H9 (cell line): ENCODE data around the gene FLT1. TPM values are rescaled to one million over a fixed set of nuclear protein-coding genes. Genes with fewer than 3 reads are reported as not detected.

Experiments used
- DNase-seq: peaks from one replicate; pipeline ENCODE4 v3.0.0-alpha.2; 2017
- H2AFZ ChIP-seq: one replicate; pipeline ENCODE4 v1.6.1; 2013; ENCODE audit warnings: mild to moderate bottlenecking, low read length, control low read depth, moderate library complexity
- H2AK5ac ChIP-seq: 2 replicates; pipeline ENCODE4 v1.6.1; 2013; ENCODE audit warnings: low read length, control low read depth, mixed read lengths; ENCODE audit not compliant: insufficient read length
- H2BK120ac ChIP-seq: one replicate; pipeline ENCODE4 v1.6.1; 2013; ENCODE audit warnings: low read depth, mild to moderate bottlenecking, low read length, control low read depth, inconsistent platforms; ENCODE audit not compliant: poor library complexity, severe bottlenecking
- H2BK12ac ChIP-seq: 2 replicates; pipeline ENCODE4 v1.6.1; 2013; ENCODE audit warnings: low read length, control low read depth, mixed read lengths, low read depth; ENCODE audit not compliant: insufficient read length
- H2BK15ac ChIP-seq: 2 replicates; pipeline ENCODE4 v1.6.1; 2013; ENCODE audit warnings: low read depth, low read length, control low read depth
- H2BK20ac ChIP-seq: one replicate; pipeline ENCODE4 v1.6.1; 2013; ENCODE audit warnings: low read depth, mild to moderate bottlenecking, low read length, control low read depth, inconsistent platforms; ENCODE audit not compliant: poor library complexity, severe bottlenecking
- H2BK5ac ChIP-seq: 2 replicates; pipeline ENCODE4 v1.6.1; 2013; ENCODE audit warnings: low read length, control low read depth, mixed read lengths; ENCODE audit not compliant: insufficient read length
- H3K14ac ChIP-seq: 2 replicates; pipeline ENCODE4 v1.6.1; 2013; ENCODE audit warnings: low read length, control low read depth; ENCODE audit not compliant: insufficient read depth
- H3K18ac ChIP-seq: 2 replicates; pipeline ENCODE4 v1.6.1; 2013; ENCODE audit warnings: low read depth, mild to moderate bottlenecking, mixed read lengths, low read length, control low read depth; ENCODE audit not compliant: insufficient read length
- H3K23ac ChIP-seq: 2 replicates; pipeline ENCODE4 v1.6.1; 2013; ENCODE audit warnings: low read length, control low read depth, mixed read lengths, low read depth; ENCODE audit not compliant: insufficient read length
- H3K23me2 ChIP-seq: 2 replicates; pipeline ENCODE4 v1.6.1; 2013; ENCODE audit warnings: low read depth, mild to moderate bottlenecking, mixed read lengths, low read length, control low read depth; ENCODE audit not compliant: insufficient read length, poor library complexity, severe bottlenecking
- H3K27ac ChIP-seq: 2 replicates; pipeline ENCODE4 v1.5.1; 2013; ENCODE audit warnings: low read length, control low read depth, mixed read lengths, low read depth; ENCODE audit not compliant: insufficient read length
- H3K27me3 ChIP-seq: 2 replicates; pipeline ENCODE4 v1.6.1; 2013; ENCODE audit warnings: low read length, control low read depth, inconsistent platforms; ENCODE audit not compliant: insufficient read depth
- H3K4ac ChIP-seq: 2 replicates; pipeline ENCODE4 v1.6.1; 2013; ENCODE audit warnings: low read depth, mild to moderate bottlenecking, control low read depth, inconsistent platforms, low read length, moderate library complexity
- H3K4me1 ChIP-seq: 2 replicates; pipeline ENCODE4 v1.6.1; 2013; ENCODE audit warnings: low read length, control low read depth, inconsistent platforms; ENCODE audit not compliant: insufficient read depth
- H3K4me2 ChIP-seq: 2 replicates; pipeline ENCODE4 v1.6.1; 2013; ENCODE audit warnings: low read length, control low read depth, mixed read lengths; ENCODE audit not compliant: insufficient read length, insufficient read depth
- H3K56ac ChIP-seq: 2 replicates; pipeline ENCODE4 v1.6.1; 2013; ENCODE audit warnings: low read depth, mild to moderate bottlenecking, mixed read lengths, low read length, control low read depth; ENCODE audit not compliant: insufficient read length
- H3K79me1 ChIP-seq: 2 replicates; pipeline ENCODE4 v1.6.1; 2013; ENCODE audit warnings: low read depth, mild to moderate bottlenecking, moderate library complexity, low read length, control low read depth, inconsistent platforms; ENCODE audit not compliant: insufficient read depth, poor library complexity, severe bottlenecking
- H3K79me2 ChIP-seq: 2 replicates; pipeline ENCODE4 v1.6.1; 2013; ENCODE audit warnings: low read length, control low read depth, inconsistent platforms; ENCODE audit not compliant: insufficient read depth
- H3K9ac ChIP-seq: 2 replicates; pipeline ENCODE4 v1.6.1; 2013; ENCODE audit warnings: low read length, control low read depth, mixed read lengths; ENCODE audit not compliant: insufficient read length; ENCODE audit errors: extremely low read depth
- H3K9me3 ChIP-seq: one replicate; pipeline ENCODE4 v1.6.1; 2013; ENCODE audit warnings: low read depth, low read length, inconsistent platforms; ENCODE audit not compliant: control insufficient read depth
- H3T11ph ChIP-seq: one replicate; pipeline ENCODE4 v1.6.1; 2013; ENCODE audit warnings: mild to moderate bottlenecking, low read length, control low read depth, inconsistent platforms
- H4K20me1 ChIP-seq: one replicate; pipeline ENCODE4 v1.6.1; 2013; ENCODE audit not compliant: control insufficient read depth, insufficient read length, insufficient read depth
- H4K5ac ChIP-seq: 2 replicates; pipeline ENCODE4 v1.6.1; 2013; ENCODE audit warnings: low read depth, mild to moderate bottlenecking, mixed read lengths, low read length, control low read depth; ENCODE audit not compliant: insufficient read length
- H4K8ac ChIP-seq: replicated peaks from 2 replicates; pipeline ENCODE4 v1.6.1; 2013; ENCODE audit warnings: low read length, control low read depth, mixed read lengths, low read depth; ENCODE audit not compliant: insufficient read length
- H4K91ac ChIP-seq: 2 replicates; pipeline ENCODE4 v1.6.1; 2013; ENCODE audit warnings: low read depth, mild to moderate bottlenecking, moderate library complexity, mixed read lengths, low read length, control low read depth; ENCODE audit not compliant: insufficient read length
- H3K27ac Mint-ChIP-seq, 3 experiments: 2 replicates in 2 of 3; 3 replicates in 1 of 3; pipeline ENCODE4 v1.8.0; 2020 to 2021; ENCODE audit warnings: mixed read lengths in 3 of 3, mild to moderate bottlenecking in 1 of 3, moderate library complexity in 1 of 3
- H3K27me3 Mint-ChIP-seq: 2 replicates; pipeline ENCODE4 v1.8.0; 2021; ENCODE audit warnings: low read depth, mild to moderate bottlenecking, moderate library complexity, mixed read lengths
- H3K36me3 Mint-ChIP-seq, 3 experiments: 2 replicates in 2 of 3; 3 replicates in 1 of 3; pipeline ENCODE4 v1.8.0; 2020 to 2021; ENCODE audit warnings: low read depth in 3 of 3, mixed read lengths in 3 of 3; ENCODE audit not compliant: insufficient read depth in 1 of 3
- H3K4me1 Mint-ChIP-seq, 2 experiments: 2 replicates each; pipeline ENCODE4 v1.8.0; 2020; ENCODE audit warnings: mixed read lengths in 2 of 2
- H3K4me3 Mint-ChIP-seq, 2 experiments: 2 replicates in 1 of 2; 3 replicates in 1 of 2; pipeline ENCODE4 v1.8.0; 2020 to 2021; ENCODE audit warnings: mild to moderate bottlenecking in 2 of 2, mixed read lengths in 2 of 2, moderate library complexity in 1 of 2
- H3K9me3 Mint-ChIP-seq, 2 experiments: 2 replicates in 1 of 2; 3 replicates in 1 of 2; pipeline ENCODE4 v1.8.0; 2020; ENCODE audit warnings: mild to moderate bottlenecking in 2 of 2, mixed read lengths in 2 of 2, moderate library complexity in 1 of 2
- CTCF ChIP-seq: fragments of 200-600 bp; sonication (generic); conservative IDR thresholded peaks from 3 replicates; pipeline ENCODE4 v1.8.0; 2021; ENCODE audit warnings: antibody characterized with exemption, mild to moderate bottlenecking
- WGBS: extraction: QIAGEN DNeasy Blood & Tissue Kit; methylation state at CpG from one replicate; pipeline ENCODE4 v1.1.7; 2013; ENCODE audit warnings: missing lambda C conversion rate, low lambda C conversion rate, mixed read lengths; ENCODE audit not compliant: insufficient read length; ENCODE audit errors: extremely low coverage; 5-methylcytosine and 5-hydroxymethylcytosine counted together
- total RNA-seq: library from RNA; stranded (reverse); gene quantifications from 2 replicates; pipeline ENCODE4 v1.2.1, GENCODE V29; 2021

The FLT1 gene
- total RNA-seq, 1 experiment from 2014 or later = 84.1 TPM

GRCh38 chr13:28434926-28435325 is 60.0 kb downstream of the FLT1 start:
- Mint-ChIP-seq H3K27ac (peak overlapping the region; percentile 68 to 94 (median 93)), H3K36me3 (peaks cover 38 to 62% (median 57%) of the 10 kb centered on the region in 3 experiments), H3K4me1 (peaks cover 84 to 85% of the 10 kb centered on the region in 2 experiments), H3K4me3 (no peak overlapping the region), H3K9me3 (no peaks in the 10 kb centered on the region), H3K27me3 (no peaks in the 10 kb centered on the region)
- no peaks in the 10 kb centered on the region for H3K79me2 ChIP-seq
- H4K8ac ChIP-seq = no peak overlapping the region
- no peak for DNase-seq
- H3K4me2 ChIP-seq = no peak overlapping the region
- no peak overlapping the region for H2BK15ac ChIP-seq
- no peak overlapping the region for H3K4ac ChIP-seq
- no peak overlapping the region for H3T11ph ChIP-seq
- H2BK5ac ChIP-seq = no peak overlapping the region
- H3K4me1 ChIP-seq = peaks cover 31% of the 10 kb centered on the region
- no peak overlapping the region for H4K5ac ChIP-seq
- H2BK20ac ChIP-seq = no peak overlapping the region
- H2AFZ ChIP-seq = no peak overlapping the region
- H3K79me1 ChIP-seq = no peaks in the 10 kb centered on the region
- no peak overlapping the region for H2BK12ac ChIP-seq
- no peak overlapping the region for H2BK120ac ChIP-seq
- no peaks in the 10 kb centered on the region for H3K23me2 ChIP-seq
- H3K9me3 ChIP-seq = no peaks in the 10 kb centered on the region
- H4K20me1 ChIP-seq = no peaks in the 10 kb centered on the region
- no peak overlapping the region for H4K91ac ChIP-seq
- H3K18ac ChIP-seq = no peak overlapping the region
- no peak overlapping the region for H2AK5ac ChIP-seq
- no peak overlapping the region for H3K27ac ChIP-seq
- no peak overlapping the region for H3K56ac ChIP-seq
- no peak overlapping the region for H3K14ac ChIP-seq
- H3K23ac ChIP-seq = no peak overlapping the region
- no peak for TF ChIP-seq CTCF
- WGBS = no CpG with 5 or more reads among the region's 4 CpGs
- no peak overlapping the region for H3K9ac ChIP-seq
- H3K27me3 ChIP-seq = no peaks in the 10 kb centered on the region
